ENCODE results near the gene TCERG1.
"Not testable (repeated sequence)": the region's sequence is repeated elsewhere in the genome, so short reads cannot be mapped to it uniquely, and the experiment has no call there.

TCERG1 gene

DNA sequence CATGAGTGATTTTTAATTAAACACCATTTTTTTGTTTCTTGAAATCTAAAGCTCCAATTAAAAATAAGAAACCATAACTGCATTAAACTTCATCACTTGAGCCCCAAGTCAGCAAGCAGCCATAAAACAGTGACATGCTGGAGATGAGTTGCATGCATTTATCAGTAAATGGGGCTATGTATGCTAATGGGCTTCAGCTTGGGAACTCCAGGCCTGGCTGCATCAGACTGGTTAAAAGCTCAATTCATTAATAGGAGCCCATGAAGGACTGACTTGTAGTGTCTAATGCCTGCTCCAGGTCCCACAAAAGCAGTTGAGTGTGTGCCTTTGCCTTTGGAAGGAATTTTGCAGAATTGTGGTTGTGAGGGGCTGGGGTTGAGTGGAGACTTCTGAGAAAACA lies 102.5 kb downstream of the TCERG1 start:
- H3K4me3 ChIP-seq (ENCODE audit: low read depth, low read length) = no peak overlapping the region
- TF ChIP-seq, protein P1, sequence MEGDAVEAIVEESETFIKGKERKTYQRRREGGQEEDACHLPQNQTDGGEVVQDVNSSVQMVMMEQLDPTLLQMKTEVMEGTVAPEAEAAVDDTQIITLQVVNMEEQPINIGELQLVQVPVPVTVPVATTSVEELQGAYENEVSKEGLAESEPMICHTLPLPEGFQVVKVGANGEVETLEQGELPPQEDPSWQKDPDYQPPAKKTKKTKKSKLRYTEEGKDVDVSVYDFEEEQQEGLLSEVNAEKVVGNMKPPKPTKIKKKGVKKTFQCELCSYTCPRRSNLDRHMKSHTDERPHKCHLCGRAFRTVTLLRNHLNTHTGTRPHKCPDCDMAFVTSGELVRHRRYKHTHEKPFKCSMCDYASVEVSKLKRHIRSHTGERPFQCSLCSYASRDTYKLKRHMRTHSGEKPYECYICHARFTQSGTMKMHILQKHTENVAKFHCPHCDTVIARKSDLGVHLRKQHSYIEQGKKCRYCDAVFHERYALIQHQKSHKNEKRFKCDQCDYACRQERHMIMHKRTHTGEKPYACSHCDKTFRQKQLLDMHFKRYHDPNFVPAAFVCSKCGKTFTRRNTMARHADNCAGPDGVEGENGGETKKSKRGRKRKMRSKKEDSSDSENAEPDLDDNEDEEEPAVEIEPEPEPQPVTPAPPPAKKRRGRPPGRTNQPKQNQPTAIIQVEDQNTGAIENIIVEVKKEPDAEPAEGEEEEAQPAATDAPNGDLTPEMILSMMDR (IDR thresholded peaks at IDR 0.05; ENCODE audit: low read depth, low read length) = no peak

GRCh38 chr5:146553446-146553845 lies 106.3 kb downstream of the TCERG1 start:
- no peak overlapping the region for H3K4me3 ChIP-seq (ENCODE audit: low read depth, low read length)
- TF ChIP-seq, protein P1 (IDR thresholded peaks at IDR 0.05; ENCODE audit: low read depth, low read length) = no peak

GRCh38 chr5:146556884-146557283 lies 109.8 kb downstream of the TCERG1 start:
- not testable (repeated sequence) for H3K4me3 ChIP-seq (ENCODE audit: low read depth, low read length)

DNA sequence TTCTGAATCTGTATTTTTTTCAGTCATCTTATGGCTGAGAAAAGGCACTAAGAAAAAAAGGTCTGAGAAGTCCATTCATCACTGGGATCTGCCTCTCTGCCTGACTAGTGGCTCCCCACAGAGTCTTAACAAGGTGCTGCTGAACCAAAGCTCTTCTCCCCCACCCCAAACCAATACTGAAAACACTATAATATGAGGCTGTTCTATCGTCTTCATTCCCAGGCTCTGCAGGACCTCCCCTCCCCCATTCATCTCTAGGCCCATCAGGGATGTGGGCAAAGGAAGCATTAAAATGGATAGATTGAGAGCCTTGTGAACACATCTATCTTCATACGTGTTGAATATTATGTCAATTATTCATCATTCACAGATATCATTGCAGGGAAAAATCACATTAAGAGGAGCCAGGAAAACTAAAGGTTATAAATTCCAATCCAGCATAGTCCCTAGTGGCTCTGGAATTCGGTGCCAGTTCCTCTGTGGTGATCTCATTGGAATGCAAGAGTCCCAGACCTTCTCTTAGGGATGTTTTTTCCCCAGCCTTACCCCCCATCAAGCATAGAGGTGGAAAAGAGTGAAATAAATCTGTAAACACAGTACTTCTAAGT lies 113.2 kb downstream of the TCERG1 start:
- H3K4me3 ChIP-seq (ENCODE audit: low read depth, low read length) = no peak overlapping the region
- TF ChIP-seq, protein P1 (IDR thresholded peaks at IDR 0.05; ENCODE audit: low read depth, low read length) = no peak
